Fibroblast of pulmonary artery (primary cell): Measurements from ENCODE around the gene TEK.
"Not testable (repeated sequence)": the region's sequence is repeated elsewhere in the genome, so short reads cannot be mapped to it uniquely, and the experiment has no call there.

Source experiments
- DNase-seq: peaks from one replicate; pipeline ENCODE4 v3.0.0-alpha.2; 2010; ENCODE audit warnings: low read depth
- H3K4me3 ChIP-seq: replicated peaks from 2 replicates; pipeline ENCODE4 v1.5.1; 2011; ENCODE audit warnings: low read depth, mild to moderate bottlenecking, control low read depth, low read length, moderate library complexity
- TF ChIP-seq, protein P1 (sequence below): IDR thresholded peaks from 2 replicates; pipeline ENCODE4 v1.5.1; 2011; ENCODE audit warnings: mild to moderate bottlenecking, control low read depth, low read length, inconsistent platforms; ENCODE audit errors: missing control alignments

TEK gene

DNA sequence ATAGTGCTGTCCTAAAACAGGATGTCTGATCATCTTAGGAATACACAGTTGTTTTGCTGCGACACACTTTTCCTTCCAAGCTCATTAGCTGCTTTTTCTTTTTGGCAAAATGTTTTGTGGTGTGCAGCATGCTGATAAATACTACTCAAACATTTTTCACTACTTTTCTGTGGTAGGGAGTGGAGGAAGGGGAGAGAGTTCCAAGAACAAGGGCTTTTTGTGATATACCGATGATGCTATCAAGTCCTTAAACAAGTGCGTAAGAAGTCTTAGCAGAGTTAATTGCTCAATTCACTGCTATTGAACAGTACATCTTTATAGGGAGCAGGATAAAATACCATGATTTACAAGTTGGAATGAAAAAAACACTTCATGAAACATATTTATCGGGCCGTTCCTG is 23.6 kb upstream of the TEK start:
- TF ChIP-seq, protein P1, sequence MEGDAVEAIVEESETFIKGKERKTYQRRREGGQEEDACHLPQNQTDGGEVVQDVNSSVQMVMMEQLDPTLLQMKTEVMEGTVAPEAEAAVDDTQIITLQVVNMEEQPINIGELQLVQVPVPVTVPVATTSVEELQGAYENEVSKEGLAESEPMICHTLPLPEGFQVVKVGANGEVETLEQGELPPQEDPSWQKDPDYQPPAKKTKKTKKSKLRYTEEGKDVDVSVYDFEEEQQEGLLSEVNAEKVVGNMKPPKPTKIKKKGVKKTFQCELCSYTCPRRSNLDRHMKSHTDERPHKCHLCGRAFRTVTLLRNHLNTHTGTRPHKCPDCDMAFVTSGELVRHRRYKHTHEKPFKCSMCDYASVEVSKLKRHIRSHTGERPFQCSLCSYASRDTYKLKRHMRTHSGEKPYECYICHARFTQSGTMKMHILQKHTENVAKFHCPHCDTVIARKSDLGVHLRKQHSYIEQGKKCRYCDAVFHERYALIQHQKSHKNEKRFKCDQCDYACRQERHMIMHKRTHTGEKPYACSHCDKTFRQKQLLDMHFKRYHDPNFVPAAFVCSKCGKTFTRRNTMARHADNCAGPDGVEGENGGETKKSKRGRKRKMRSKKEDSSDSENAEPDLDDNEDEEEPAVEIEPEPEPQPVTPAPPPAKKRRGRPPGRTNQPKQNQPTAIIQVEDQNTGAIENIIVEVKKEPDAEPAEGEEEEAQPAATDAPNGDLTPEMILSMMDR: no peak
- no peak overlapping the region for H3K4me3 ChIP-seq
- peak; percentile 22 for DNase-seq

DNA sequence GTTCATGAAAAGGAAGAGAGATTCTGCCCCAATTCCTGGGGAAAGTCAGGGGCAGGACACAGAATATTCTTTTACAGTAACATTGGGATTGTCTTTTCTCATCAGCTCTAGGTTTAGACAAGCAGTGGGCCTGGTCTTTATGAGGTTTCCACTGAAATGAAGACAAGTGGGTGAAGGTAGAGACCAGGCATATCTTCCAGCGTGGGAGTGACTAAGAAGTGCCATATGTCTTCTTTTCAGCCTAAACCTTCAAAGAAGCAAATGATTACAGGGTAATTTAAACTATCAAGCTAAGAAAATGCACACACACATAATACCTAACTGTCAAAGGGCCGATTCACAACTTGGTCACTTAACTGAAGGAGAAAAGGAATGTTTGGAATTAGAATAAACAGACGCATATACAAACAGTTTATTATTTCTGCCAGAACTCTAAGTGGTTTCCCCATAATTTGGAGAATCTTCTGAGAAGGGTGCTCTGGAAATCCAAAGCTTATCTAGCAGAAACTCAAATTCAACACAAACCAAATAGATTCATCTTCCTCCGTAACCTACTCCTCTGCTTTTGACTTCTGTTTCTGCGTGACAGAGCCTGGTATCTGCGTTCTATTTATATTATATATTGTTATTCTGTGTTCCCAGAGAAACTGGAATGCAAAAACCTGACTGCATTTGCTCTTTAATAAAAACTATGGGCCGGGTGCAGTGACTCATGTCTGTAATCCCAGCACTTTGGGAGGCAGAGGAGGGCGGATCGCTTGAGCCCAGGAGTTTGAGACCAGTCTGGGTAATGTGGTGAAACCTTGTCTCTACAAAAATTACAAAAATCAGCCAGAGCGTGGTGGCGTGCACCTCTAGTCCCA is 22.0 kb upstream of the TEK start:
- TF ChIP-seq, protein P1: no peak
- H3K4me3 ChIP-seq: no peak overlapping the region
- peak; percentile 76 for DNase-seq

DNA sequence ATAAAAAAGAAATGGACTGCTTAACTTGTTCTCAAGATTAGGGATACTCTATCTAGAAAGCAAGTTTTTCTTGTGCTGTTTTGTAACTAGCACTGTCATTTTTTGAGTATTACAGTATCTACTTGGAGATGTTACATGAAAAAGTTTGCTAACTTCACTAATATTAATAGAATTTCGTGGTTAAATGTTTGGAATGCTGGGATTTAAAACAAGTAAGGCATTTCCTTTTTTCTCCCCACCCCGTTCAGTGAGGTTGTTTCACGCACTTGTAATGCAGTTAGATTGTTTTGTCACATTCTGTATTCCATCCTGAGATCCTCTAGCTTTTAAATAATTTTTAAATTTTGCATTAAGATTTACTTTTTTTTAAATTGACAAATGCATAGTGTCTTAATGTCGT is 20.0 kb upstream of the TEK start:
- TF ChIP-seq, protein P1: no peak
- H3K4me3 ChIP-seq: no peak overlapping the region
- DNase-seq: peak; percentile 75

DNA sequence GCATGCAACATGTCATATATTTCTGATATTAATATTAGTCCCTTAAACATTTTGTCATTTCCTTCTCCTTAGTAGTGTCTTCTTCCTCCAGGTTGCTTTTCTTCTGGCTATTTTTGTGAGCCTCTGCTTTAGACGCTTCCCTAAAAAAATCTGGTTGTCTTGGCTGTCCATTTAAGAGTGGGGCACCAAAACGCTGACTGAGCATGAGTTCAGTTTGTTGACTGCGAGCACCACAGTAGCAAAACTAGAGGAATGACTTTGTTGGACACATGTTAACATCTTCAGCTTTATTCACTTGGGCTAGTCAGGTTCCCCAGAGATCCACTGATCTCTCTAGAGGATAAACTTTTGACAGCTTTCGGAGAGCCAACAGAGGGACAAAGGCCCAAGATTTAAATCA is 19.3 kb upstream of the TEK start:
- no peak for DNase-seq
- H3K4me3 ChIP-seq: no peak overlapping the region
- TF ChIP-seq, protein P1: no peak

DNA sequence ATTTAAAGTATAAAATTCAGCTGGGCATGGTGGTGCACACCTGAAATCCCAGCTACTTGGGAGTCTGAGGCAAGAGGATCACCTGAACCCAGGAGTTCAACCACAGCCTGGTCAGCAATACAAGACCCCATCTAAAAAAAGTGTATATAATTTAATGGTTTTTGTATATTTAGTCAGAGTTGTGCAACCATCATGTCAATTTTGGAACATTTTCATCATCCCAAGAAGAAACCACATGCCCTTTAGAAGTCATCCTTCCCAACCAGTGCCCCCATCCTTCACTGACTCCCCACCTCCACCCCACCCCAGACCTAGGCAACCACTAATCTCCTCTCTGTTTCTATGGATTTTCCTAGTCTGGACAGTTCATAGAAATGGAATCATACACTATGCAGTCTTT is 18.8 kb upstream of the TEK start:
- H3K4me3 ChIP-seq: no peak overlapping the region
- TF ChIP-seq, protein P1: no peak
- DNase-seq: no peak

DNA sequence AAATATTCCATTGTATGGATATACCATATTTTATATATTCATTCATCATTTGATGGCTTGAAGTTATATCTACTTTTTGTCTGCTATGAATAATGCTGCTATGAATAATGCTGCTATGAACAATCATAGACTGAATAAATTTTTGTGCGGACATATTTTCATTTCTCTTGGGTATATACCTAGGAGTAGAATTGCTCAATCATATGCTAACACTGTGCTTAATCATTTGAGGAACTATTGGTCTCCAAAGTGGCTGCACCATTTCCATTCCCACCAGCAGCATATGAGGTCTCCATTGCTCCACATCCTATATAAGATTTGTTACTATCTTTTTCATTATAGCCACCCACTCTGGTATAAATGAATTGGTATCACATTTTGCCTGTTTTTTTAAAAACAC is 18.3 kb upstream of the TEK start:
- TF ChIP-seq, protein P1: no peak
- H3K4me3 ChIP-seq: no peak overlapping the region
- DNase-seq: no peak

DNA sequence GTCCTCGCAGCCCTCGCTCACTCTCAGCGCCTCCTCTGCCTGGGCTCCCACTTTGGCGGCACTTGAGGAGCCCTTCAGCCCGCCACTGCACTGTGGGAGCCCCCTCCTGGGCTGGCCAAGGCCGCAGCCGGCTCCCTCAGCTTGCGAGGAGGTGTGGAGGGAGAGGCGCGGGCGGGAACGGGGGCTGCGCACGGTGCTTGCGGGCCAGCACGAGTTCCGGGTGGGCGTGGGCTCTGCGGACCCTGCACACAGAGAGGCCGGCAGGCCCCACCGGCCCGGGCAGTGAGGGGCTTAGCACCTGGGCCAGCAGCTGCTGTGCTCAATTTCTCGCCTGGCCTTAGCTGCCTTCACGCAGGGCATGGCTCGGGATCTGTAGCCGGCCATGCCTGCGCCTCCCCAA is 16.5 kb upstream of the TEK start:
- not testable (repeated sequence) for DNase-seq, H3K4me3 ChIP-seq

DNA sequence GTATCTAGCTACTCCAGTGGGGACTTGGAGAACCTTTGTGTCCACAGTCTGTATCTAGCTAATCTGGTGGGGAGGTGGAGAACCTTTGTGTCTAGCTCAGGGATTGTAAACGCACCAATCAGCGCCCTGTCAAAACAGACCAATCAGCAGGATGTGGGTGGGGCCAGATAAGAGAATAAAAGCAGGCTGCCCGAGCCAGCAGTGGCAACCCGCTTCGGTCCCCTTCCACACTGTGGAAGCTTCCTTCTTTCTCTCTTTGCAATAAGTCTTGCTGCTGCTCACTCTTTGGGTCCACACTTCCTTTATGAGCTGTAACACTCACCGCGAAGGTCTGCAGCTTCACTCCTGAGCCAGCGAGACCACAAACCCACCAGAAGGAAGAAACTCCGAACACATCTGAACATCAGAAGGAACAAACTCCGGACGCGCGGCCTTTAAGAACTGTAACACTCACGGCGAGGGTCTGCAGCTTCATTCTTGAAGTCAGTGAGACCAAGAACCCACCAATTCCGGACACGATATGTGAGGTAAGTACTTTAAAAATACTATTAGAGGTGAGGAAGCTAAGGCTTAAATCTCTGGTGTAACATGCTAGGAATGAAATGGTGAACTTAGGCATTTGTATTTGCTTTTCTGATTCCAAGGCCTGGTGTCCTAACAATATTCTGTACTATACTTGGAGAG is 15.5 kb upstream of the TEK start:
- not testable (repeated sequence) for DNase-seq, H3K4me3 ChIP-seq
